ENCODE data around the gene ACOXL. TPM values are rescaled to one million over a fixed set of nuclear protein-coding genes. Genes with fewer than 3 reads are reported as not detected.

Gene ACOXL
- total RNA-seq, 1 experiment from 2014 or later = not detected

- DNase-seq = no peak
- no peaks in the 10 kb centered on the region for H3K9me3 ChIP-seq (ENCODE audit: low read length)
These were observed 247.3 kb downstream of the ACOXL start for GRCh38 chr2:110979471-110980338.

GRCh38 chr2:110980339-110981062 lies 248.1 kb downstream of the ACOXL start:
- no peak overlapping the region for H3K4me2 ChIP-seq (ENCODE audit: low read depth, low read length, poor library complexity, severe bottlenecking)
- no peaks in the 10 kb centered on the region for H4K20me1 ChIP-seq (ENCODE audit: insufficient read depth, low read depth, low read length)
- H3K27me3 ChIP-seq (ENCODE audit: low read length) = no peaks in the 10 kb centered on the region; the same call in 1 of the 2 replicates
- H2AFZ ChIP-seq (ENCODE audit: low read length) = no peak overlapping the region
- no peak overlapping the region for H3K4me3 ChIP-seq (ENCODE audit: low read length)
- H3K9ac ChIP-seq (ENCODE audit: low read length) = no peak overlapping the region
- no peaks in the 10 kb centered on the region for H3K36me3 ChIP-seq (ENCODE audit: insufficient read depth, low read length)
- H3K4me1 ChIP-seq (ENCODE audit: low read length) = no peaks in the 10 kb centered on the region
- no peaks in the 10 kb centered on the region for H3K9me2 ChIP-seq (replicated peaks; ENCODE audit: insufficient read depth, low read length)
- H3K27ac ChIP-seq (ENCODE audit: low read length) = no peak overlapping the region
- H3K9me3 ChIP-seq (ENCODE audit: low read length) = no peaks in the 10 kb centered on the region
- DNase-seq = no peak
- no peaks in the 10 kb centered on the region for H3K79me2 ChIP-seq (ENCODE audit: low read length)

More at GRCh38 chr2:110979471-110980338, 247.3 kb downstream of the ACOXL start:
- Histone ChIP-seq H3K36me3 (ENCODE audit: insufficient read depth, low read length) (no peaks in the 10 kb centered on the region), H3K79me2 (ENCODE audit: low read length) (no peaks in the 10 kb centered on the region), H3K4me3 (ENCODE audit: low read length) (no peak overlapping the region), H3K9ac (ENCODE audit: low read length) (no peak overlapping the region), H3K4me1 (ENCODE audit: low read length) (no peaks in the 10 kb centered on the region), H2AFZ (ENCODE audit: low read length) (no peak overlapping the region), H4K20me1 (ENCODE audit: insufficient read depth, low read depth, low read length) (no peaks in the 10 kb centered on the region), H3K27ac (ENCODE audit: low read length) (no peak overlapping the region), H3K27me3 (ENCODE audit: low read length) (no peaks in the 10 kb centered on the region; the same call in 1 of the 2 replicates), H3K4me2 (ENCODE audit: low read depth, low read length, poor library complexity, severe bottlenecking) (no peak overlapping the region), H3K9me2 (replicated peaks; ENCODE audit: insufficient read depth, low read length) (no peaks in the 10 kb centered on the region)

GRCh38 chr2:110983133-110983532 lies 250.8 kb downstream of the ACOXL start:
- Histone ChIP-seq H3K9me2 (replicated peaks; ENCODE audit: insufficient read depth, low read length) (no peaks in the 10 kb centered on the region), H3K4me1 (ENCODE audit: low read length) (no peaks in the 10 kb centered on the region), H3K27me3 (ENCODE audit: low read length) (no peaks in the 10 kb centered on the region; the same call in 1 of the 2 replicates), H3K4me2 (ENCODE audit: low read depth, low read length, poor library complexity, severe bottlenecking) (no peak overlapping the region), H3K79me2 (ENCODE audit: low read length) (no peaks in the 10 kb centered on the region), H3K9me3 (ENCODE audit: low read length) (no peaks in the 10 kb centered on the region), H3K36me3 (ENCODE audit: insufficient read depth, low read length) (no peaks in the 10 kb centered on the region), H3K4me3 (ENCODE audit: low read length) (no peak overlapping the region), H3K27ac (ENCODE audit: low read length) (no peak overlapping the region), H4K20me1 (ENCODE audit: insufficient read depth, low read depth, low read length) (no peaks in the 10 kb centered on the region), H2AFZ (ENCODE audit: low read length) (no peak overlapping the region), H3K9ac (ENCODE audit: low read length) (no peak overlapping the region)
- DNase-seq = no peak

GRCh38 chr2:110984694-110985490 lies 252.5 kb downstream of the ACOXL start:
- no peaks in the 10 kb centered on the region for H3K9me3 ChIP-seq (ENCODE audit: low read length)
- H3K9me2 ChIP-seq (replicated peaks; ENCODE audit: insufficient read depth, low read length) = no peaks in the 10 kb centered on the region
- H2AFZ ChIP-seq (ENCODE audit: low read length) = no peak overlapping the region
- H3K4me1 ChIP-seq (ENCODE audit: low read length) = no peaks in the 10 kb centered on the region
- no peak overlapping the region for H3K27ac ChIP-seq (ENCODE audit: low read length)
- H3K4me2 ChIP-seq (ENCODE audit: low read depth, low read length, poor library complexity, severe bottlenecking) = no peak overlapping the region
- no peak overlapping the region for H3K4me3 ChIP-seq (ENCODE audit: low read length)
- H3K27me3 ChIP-seq (ENCODE audit: low read length) = no peaks in the 10 kb centered on the region
- H3K36me3 ChIP-seq (ENCODE audit: insufficient read depth, low read length) = no peaks in the 10 kb centered on the region
- DNase-seq = no peak
- no peaks in the 10 kb centered on the region for H3K79me2 ChIP-seq (ENCODE audit: low read length)
- no peak overlapping the region for H3K9ac ChIP-seq (ENCODE audit: low read length)
- no peaks in the 10 kb centered on the region for H4K20me1 ChIP-seq (ENCODE audit: insufficient read depth, low read depth, low read length)

GRCh38 chr2:110990440-110990839 lies 258.1 kb downstream of the ACOXL start:
- no peaks in the 10 kb centered on the region for H3K9me2 ChIP-seq (replicated peaks; ENCODE audit: insufficient read depth, low read length)
- H4K20me1 ChIP-seq (ENCODE audit: insufficient read depth, low read depth, low read length) = no peaks in the 10 kb centered on the region
- H3K27ac ChIP-seq (ENCODE audit: low read length) = no peak overlapping the region
- H3K9ac ChIP-seq (ENCODE audit: low read length) = no peak overlapping the region
- H3K4me3 ChIP-seq (ENCODE audit: low read length) = no peak overlapping the region
- H3K4me1 ChIP-seq (ENCODE audit: low read length) = peaks cover 22% of the 10 kb centered on the region
- no peaks in the 10 kb centered on the region for H3K79me2 ChIP-seq (ENCODE audit: low read length)
- H3K4me2 ChIP-seq (ENCODE audit: low read depth, low read length, poor library complexity, severe bottlenecking) = no peak overlapping the region
- no peaks in the 10 kb centered on the region for H3K36me3 ChIP-seq (ENCODE audit: insufficient read depth, low read length)
- DNase-seq = no peak
- H3K27me3 ChIP-seq (ENCODE audit: low read length) = no peaks in the 10 kb centered on the region
- no peaks in the 10 kb centered on the region for H3K9me3 ChIP-seq (ENCODE audit: low read length)
- H2AFZ ChIP-seq (ENCODE audit: low read length) = no peak overlapping the region

- Histone ChIP-seq H3K4me3 (ENCODE audit: low read length) (no peak overlapping the region), H3K79me2 (ENCODE audit: low read length) (no peaks in the 10 kb centered on the region), H3K27me3 (ENCODE audit: low read length) (no peaks in the 10 kb centered on the region), H3K9me3 (ENCODE audit: low read length) (no peaks in the 10 kb centered on the region), H4K20me1 (ENCODE audit: insufficient read depth, low read depth, low read length) (no peaks in the 10 kb centered on the region), H3K9ac (ENCODE audit: low read length) (no peak overlapping the region), H3K36me3 (ENCODE audit: insufficient read depth, low read length) (no peaks in the 10 kb centered on the region), H2AFZ (ENCODE audit: low read length) (no peak overlapping the region), H3K4me2 (ENCODE audit: low read depth, low read length, poor library complexity, severe bottlenecking) (no peak overlapping the region), H3K4me1 (ENCODE audit: low read length) (peaks cover 22% of the 10 kb centered on the region), H3K9me2 (replicated peaks; ENCODE audit: insufficient read depth, low read length) (no peaks in the 10 kb centered on the region), H3K27ac (ENCODE audit: low read length) (no peak overlapping the region)
- no peak for DNase-seq
These were observed 259.5 kb downstream of the ACOXL start for GRCh38 chr2:110991911-110992310.

GRCh38 chr2:110992886-110993285 lies 260.5 kb downstream of the ACOXL start:
- no peak overlapping the region for H3K9ac ChIP-seq (ENCODE audit: low read length)
- no peaks in the 10 kb centered on the region for H3K9me2 ChIP-seq (replicated peaks; ENCODE audit: insufficient read depth, low read length)
- no peaks in the 10 kb centered on the region for H4K20me1 ChIP-seq (ENCODE audit: insufficient read depth, low read depth, low read length)
- no peak overlapping the region for H3K27ac ChIP-seq (ENCODE audit: low read length)
- H3K79me2 ChIP-seq (ENCODE audit: low read length) = no peaks in the 10 kb centered on the region
- no peak overlapping the region for H2AFZ ChIP-seq (ENCODE audit: low read length)
- no peaks in the 10 kb centered on the region for H3K36me3 ChIP-seq (ENCODE audit: insufficient read depth, low read length)
- H3K4me3 ChIP-seq (ENCODE audit: low read length) = no peak overlapping the region
- no peaks in the 10 kb centered on the region for H3K27me3 ChIP-seq (ENCODE audit: low read length)
- no peaks in the 10 kb centered on the region for H3K9me3 ChIP-seq (ENCODE audit: low read length)
- DNase-seq = no peak
- peak overlapping the region; percentile 57 for H3K4me2 ChIP-seq (ENCODE audit: low read depth, low read length, poor library complexity, severe bottlenecking)
- H3K4me1 ChIP-seq (ENCODE audit: low read length) = peaks cover 22% of the 10 kb centered on the region
